Measurements from ENCODE around the gene CHMP6.

DNA sequence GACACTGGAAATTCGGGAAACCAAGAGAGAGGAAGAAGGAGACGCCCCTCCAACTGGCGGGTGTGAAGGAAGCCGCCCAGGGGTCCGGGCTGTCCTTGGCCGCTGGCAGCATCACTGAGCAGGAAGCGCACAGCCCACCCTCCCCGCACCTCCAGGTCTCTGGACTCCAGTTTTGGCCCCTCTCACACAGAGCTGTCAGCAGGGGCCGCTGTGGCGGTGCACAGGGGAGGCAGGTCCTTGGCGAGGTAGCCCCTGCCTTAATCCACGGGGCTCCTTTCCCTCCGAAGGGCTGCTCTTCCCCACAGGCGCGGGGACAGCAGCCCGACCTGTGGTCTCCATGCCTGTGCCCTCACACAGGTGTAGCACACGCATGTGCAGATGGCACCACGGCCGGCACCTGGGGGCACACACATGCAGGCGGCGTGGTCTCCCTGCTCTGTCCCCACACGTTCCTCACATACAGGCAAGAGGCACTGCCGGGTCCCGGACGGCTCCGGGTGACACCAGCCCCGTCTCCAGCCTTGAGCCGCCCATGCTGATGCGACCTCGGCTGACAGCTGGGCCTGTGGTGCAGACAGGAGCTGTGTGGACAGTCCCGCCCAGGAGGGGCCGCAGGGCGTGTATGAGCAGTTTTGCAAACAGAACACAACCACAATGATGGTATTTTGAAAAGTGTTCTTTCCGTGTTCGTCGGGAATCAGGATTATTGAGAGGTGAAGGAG, 26.6 kb upstream of the CHMP6 start:
- TF ChIP-seq POLR2A (IDR thresholded peaks at IDR 0.05) = no peak
- TF ChIP-seq, protein P1, sequence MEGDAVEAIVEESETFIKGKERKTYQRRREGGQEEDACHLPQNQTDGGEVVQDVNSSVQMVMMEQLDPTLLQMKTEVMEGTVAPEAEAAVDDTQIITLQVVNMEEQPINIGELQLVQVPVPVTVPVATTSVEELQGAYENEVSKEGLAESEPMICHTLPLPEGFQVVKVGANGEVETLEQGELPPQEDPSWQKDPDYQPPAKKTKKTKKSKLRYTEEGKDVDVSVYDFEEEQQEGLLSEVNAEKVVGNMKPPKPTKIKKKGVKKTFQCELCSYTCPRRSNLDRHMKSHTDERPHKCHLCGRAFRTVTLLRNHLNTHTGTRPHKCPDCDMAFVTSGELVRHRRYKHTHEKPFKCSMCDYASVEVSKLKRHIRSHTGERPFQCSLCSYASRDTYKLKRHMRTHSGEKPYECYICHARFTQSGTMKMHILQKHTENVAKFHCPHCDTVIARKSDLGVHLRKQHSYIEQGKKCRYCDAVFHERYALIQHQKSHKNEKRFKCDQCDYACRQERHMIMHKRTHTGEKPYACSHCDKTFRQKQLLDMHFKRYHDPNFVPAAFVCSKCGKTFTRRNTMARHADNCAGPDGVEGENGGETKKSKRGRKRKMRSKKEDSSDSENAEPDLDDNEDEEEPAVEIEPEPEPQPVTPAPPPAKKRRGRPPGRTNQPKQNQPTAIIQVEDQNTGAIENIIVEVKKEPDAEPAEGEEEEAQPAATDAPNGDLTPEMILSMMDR (IDR thresholded peaks at IDR 0.05) = no peak
